ENCODE measurements around the gene DENND1A.

The DENND1A gene

GRCh38 chr9:123387686-123388085 is 542.2 kb downstream of the DENND1A start:
- Histone ChIP-seq H3K9me2 (replicated peaks; ENCODE audit: insufficient read depth, low read length) (no peaks in the 10 kb centered on the region), H3K36me3 (ENCODE audit: low read length) (no peaks in the 10 kb centered on the region), H3F3A (ENCODE audit: insufficient read depth) (no peaks in the 10 kb centered on the region), H2AFZ (ENCODE audit: low read depth, low read length, severe bottlenecking) (no peak overlapping the region), H3K4me3 (ENCODE audit: insufficient read depth, low read length, poor library complexity, severe bottlenecking) (no peak overlapping the region), H3K27me3 (ENCODE audit: low read length) (no peaks in the 10 kb centered on the region), H3K9me3 (ENCODE audit: insufficient read depth, low read length) (no peaks in the 10 kb centered on the region), H3K79me2 (ENCODE audit: insufficient read depth, low read length) (no peaks in the 10 kb centered on the region), H4K20me1 (ENCODE audit: low read depth, low read length) (no peaks in the 10 kb centered on the region), H3K27ac (ENCODE audit: low read depth, low read length) (no peak overlapping the region), H3K4me2 (ENCODE audit: low read depth, low read length, poor library complexity, severe bottlenecking) (no peak overlapping the region), H3K9ac (ENCODE audit: low read length) (no peak overlapping the region)
- TF ChIP-seq EZH2phosphoT487 (conservative IDR thresholded peaks at IDR 0.05; ENCODE audit: low read length) = no peak
- no peak for TF ChIP-seq CTCF (IDR thresholded peaks at IDR 0.05; ENCODE audit: insufficient read depth, low read length, poor library complexity, severe bottlenecking)

- Histone ChIP-seq H3K9me3 (ENCODE audit: insufficient read depth, low read length) (no peaks in the 10 kb centered on the region), H3K9me2 (replicated peaks; ENCODE audit: insufficient read depth, low read length) (no peaks in the 10 kb centered on the region), H2AFZ (ENCODE audit: low read depth, low read length, severe bottlenecking) (no peak overlapping the region), H3K9ac (ENCODE audit: low read length) (no peak overlapping the region), H3F3A (ENCODE audit: insufficient read depth) (no peaks in the 10 kb centered on the region), H3K79me2 (ENCODE audit: insufficient read depth, low read length) (no peaks in the 10 kb centered on the region), H3K4me2 (ENCODE audit: low read depth, low read length, poor library complexity, severe bottlenecking) (no peak overlapping the region), H4K20me1 (ENCODE audit: low read depth, low read length) (no peaks in the 10 kb centered on the region), H3K27ac (ENCODE audit: low read depth, low read length) (no peak overlapping the region), H3K4me3 (ENCODE audit: insufficient read depth, low read length, poor library complexity, severe bottlenecking) (no peak overlapping the region), H3K27me3 (ENCODE audit: low read length) (no peaks in the 10 kb centered on the region), H3K36me3 (ENCODE audit: low read length) (no peaks in the 10 kb centered on the region)
- no peak for TF ChIP-seq CTCF (IDR thresholded peaks at IDR 0.05; ENCODE audit: insufficient read depth, low read length, poor library complexity, severe bottlenecking)
Observed at GRCh38 chr9:123383512-123384170, 546.3 kb downstream of the DENND1A start.

- Histone ChIP-seq H3K79me2 (ENCODE audit: insufficient read depth, low read length) (no peaks in the 10 kb centered on the region), H3K9ac (ENCODE audit: low read length) (no peak overlapping the region), H4K20me1 (ENCODE audit: low read depth, low read length) (no peaks in the 10 kb centered on the region), H3K4me2 (ENCODE audit: low read depth, low read length, poor library complexity, severe bottlenecking) (no peak overlapping the region), H3F3A (ENCODE audit: insufficient read depth) (no peaks in the 10 kb centered on the region), H3K4me3 (ENCODE audit: insufficient read depth, low read length, poor library complexity, severe bottlenecking) (no peak overlapping the region), H3K27ac (ENCODE audit: low read depth, low read length) (no peak overlapping the region), H3K9me3 (ENCODE audit: insufficient read depth, low read length) (no peaks in the 10 kb centered on the region), H3K27me3 (ENCODE audit: low read length) (no peaks in the 10 kb centered on the region), H2AFZ (ENCODE audit: low read depth, low read length, severe bottlenecking) (no peak overlapping the region), H3K36me3 (ENCODE audit: low read length) (no peaks in the 10 kb centered on the region), H3K9me2 (replicated peaks; ENCODE audit: insufficient read depth, low read length) (no peaks in the 10 kb centered on the region)
- TF ChIP-seq EZH2phosphoT487 (conservative IDR thresholded peaks at IDR 0.05; ENCODE audit: low read length) (no peak), CTCF (IDR thresholded peaks at IDR 0.05; ENCODE audit: insufficient read depth, low read length, poor library complexity, severe bottlenecking) (no peak)
Observed at GRCh38 chr9:123382653-123383511, 547.0 kb downstream of the DENND1A start.

All from SU-DHL-6 (cell line).